Activated CD8-positive, alpha-beta memory T cell treated with anti-CD3 and anti-CD28 coated beads for 24 hours (primary cell): ENCODE data around the gene HDGFL2.
"Not testable (repeated sequence)": the region's sequence is repeated elsewhere in the genome, so short reads cannot be mapped to it uniquely, and the experiment has no call there.

Experiments
- DNase-seq: peaks from one replicate; pipeline ENCODE4 v3.0.0-alpha.2; 2020

HDGFL2 gene

DNA sequence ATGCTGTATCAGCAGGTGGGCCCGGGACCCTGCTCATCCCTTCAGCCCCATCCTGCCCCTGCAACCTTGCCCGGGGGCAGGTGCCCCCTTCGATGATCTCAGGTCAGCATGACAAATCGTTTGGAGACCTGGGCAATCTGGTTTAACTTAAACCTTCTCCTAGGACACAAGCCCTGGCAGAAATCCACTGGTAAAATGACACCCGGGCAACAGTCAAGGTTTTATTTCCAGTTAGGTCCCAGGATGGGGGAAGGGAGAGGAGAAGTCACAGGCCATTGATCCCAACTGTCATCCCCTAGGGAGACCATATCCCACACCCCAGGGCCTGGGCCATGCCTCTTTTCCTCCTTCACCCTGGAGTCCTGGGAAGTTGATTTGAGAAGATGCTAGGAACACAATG is 64.7 kb downstream of the HDGFL2 start:
- DNase-seq: no peak

DNA sequence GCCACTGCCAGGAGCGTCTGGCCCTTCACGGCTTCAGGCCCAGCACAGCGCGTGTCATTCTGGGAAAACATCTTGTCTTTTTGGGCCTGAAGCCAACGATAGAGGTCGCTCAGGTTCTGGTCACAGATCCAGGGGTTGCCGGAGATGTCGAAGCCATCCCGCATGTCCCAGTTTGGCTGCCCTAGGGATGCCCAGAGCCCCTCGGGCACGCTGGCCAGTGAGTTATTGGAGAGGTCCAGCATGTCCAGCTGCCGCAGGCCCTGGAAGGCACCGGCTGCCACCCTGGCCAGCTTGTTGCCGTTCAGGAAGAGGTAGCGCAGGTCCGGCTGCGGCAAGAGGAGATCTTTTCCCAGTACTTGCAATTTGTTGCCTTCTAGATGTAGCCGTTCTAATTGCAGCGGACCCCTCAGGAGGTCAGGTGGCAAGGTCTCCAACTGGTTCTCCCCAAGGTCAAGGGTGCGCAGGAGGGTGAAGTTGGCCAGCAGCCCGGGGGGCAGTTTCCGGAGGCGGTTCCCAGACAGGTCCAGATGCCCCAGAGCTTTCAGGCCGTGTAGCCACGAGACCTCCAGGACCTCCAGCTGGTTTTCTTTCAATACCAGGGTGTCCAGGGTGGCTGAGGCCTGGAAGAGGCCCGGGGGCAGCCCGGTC is 66.0 kb downstream of the HDGFL2 start:
- no peak for DNase-seq

DNA sequence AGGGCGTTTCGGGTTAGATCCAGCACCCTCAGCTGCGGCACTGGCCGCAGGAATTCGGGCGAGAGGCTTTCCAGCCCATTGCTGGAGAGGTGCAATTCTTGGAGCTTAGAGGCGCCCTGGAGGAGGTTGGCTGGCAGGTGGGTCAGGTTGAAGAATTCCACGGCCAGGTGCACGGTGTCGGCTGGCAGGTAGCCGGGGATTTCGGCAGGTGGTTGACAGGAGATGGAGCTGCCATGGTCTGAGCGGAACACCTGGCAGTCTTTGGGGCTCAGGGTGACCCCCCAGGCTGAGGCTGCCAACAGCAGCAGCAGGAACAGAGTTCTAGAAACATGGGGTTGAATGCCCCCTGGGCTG is 66.5 kb downstream of the HDGFL2 start:
- DNase-seq: no peak

DNA sequence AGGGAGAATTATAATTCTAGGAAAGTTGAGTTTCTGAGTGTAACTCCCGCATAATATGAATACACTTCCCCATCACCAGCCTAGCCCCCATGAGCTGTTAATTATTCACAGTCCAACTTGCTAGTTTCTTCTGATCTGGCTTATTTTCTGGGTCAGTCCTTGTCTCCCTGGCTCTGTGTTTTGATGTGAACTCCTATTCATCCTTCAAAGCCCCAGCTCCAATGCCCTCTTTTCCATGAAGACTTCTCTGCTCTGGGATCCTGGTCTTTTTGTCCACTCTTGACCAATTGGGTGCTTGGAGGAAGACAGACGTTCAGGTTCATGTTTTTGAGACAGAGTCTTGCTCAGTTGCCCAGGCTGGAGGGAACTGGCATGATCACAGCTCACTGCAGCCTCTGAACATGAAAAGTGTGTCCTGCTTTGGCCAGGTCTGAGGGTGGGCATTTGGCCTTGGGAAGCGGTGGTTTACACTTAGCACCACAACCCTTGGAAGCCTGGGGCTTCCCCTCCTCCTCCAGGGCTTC is 67.1 kb downstream of the HDGFL2 start:
- no peak for DNase-seq

DNA sequence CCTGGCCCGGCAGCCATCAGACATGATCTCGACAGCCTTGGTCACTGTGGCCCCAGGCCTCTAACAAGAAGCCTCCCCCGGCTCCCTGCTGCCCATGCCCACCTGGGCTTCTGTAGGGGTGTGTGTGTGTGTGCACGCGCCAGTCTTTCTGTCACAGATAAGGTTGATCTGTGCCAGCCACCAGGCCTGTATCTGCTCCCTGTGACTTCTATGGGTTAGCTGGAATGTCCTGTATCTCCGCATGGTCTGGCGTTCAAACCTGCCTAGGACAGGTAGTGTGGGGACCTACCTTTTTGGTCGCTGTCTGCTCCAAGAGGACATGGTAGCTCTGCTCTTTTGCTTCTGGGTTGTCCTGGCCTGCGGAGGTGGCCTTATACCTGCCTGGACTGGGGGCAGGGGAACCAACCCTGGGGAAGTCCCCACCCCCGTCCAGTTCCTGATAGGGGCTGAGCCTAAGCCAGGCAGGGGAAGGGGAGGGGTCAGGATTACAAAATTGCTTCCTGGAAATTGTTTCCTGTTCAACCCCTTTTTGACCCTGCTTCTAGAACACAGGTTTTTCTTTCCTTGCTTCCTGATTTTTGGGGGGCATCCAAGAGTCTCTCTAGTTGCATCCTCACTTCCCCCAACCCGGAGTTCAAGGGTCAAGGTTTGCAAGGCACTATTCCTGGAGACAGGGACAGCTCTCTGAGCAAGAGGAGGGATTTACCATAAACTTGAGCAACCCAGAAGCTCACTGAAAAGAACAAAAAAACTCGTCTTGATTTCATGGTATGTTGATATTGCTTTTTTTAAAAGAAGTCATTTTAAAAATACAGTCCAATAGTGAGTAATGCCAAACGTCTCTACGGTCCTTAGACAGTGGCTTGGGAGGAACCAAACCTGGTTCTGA is 67.8 kb downstream of the HDGFL2 start, which contains the start of gene LRG1:
LRG1 (minus strand) TSS at position 344 of the 889 bp plus-strand sequence; CDS start at position 321, 23 bp downstream.
- DNase-seq: no peak

DNA sequence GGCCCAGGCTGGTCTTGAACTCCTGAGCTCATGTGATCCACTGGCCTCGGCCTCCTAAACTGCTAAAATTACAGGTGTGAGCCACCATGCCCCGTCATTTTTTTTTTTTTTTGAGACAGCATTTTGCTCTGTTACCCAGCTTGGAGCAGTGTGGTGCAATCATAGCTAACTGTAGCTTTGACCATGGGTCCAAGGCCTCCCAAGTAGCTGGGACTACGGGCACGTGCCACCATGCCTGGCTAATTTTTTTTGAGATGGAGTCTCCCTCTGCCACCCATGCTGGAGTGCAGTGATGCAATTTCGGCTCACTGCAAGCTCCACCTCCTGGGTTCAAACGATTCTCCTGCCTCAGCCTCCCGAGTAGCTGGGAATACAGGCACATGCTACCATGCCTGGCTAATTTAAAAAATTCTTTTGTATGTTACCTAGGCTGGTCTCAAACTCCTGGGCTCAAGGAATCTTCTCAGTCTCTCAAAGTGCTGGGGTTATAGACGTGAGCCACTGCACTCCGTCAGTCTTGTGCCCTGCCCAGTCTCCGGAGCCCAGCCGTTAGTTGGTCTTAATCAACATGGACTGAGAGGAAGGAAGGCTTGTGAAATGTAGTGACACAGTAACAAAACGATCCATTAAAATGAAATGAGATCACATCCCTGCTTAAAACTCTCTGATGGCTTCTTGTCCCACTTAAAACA is 69.2 kb downstream of the HDGFL2 start:
- no peak for DNase-seq

DNA sequence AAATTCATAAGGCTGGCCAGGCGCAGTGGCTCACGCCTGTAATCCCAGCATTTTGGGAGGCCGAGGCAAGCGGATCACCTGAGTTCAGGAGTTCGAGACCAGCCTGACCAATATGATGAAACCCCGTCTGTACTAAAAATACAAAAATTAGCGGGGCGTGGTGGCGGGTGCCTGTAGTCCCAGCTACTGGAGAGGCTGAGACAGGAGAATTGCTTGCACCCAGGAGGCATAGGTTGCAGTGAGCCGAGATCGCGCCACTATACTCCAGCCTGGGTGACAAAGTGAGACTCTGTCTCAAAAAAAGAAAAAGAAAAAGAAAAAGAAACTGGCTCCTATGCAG is 69.7 kb downstream of the HDGFL2 start:
- not testable (repeated sequence) for DNase-seq

DNA sequence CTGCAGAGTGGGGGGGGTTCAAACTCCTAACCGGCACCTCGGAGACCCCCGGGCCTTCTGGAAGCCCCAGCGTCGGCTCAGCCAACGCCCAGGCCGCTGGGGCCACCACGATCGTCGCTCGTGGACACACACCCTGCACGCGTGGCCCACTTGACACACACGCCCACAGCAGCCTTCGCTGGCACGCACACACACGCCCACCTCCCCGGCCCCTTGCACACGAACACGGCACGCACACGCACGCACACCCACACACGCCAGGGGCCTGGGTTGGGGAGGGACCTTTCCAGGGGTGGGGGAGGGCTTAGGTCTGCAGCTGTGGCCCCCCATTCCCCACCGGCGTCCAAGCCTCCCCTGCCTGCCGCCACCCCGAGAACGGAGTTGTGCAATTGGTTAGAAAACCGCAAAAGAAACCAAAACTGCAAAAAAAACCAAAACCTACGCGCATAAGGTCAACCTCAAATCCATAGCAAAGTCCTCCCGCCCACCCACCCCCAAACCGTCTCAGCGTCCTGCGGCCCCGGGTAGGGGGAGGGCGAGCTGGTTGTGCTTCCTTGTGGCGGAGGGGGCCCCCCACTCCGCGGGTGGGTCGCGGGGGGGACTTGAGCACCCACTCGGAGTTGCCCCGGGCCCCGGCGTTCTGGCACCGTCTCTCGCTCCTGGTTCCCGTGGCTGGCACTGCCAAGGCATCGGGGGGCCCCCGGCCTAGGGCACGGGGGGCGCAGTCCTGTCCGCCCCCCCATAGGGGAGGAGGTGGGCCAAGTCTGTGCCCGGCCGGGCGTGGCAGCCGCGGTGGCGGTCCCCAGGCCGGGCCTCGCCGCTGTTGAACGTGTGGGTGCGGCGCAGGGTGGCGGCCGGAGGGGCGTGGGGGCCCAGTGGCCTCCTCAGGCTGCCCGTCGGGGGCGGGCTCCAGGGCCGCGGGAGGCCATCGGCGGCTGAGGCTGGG is 71.1 kb downstream of the HDGFL2 start:
- no peak for DNase-seq

DNA sequence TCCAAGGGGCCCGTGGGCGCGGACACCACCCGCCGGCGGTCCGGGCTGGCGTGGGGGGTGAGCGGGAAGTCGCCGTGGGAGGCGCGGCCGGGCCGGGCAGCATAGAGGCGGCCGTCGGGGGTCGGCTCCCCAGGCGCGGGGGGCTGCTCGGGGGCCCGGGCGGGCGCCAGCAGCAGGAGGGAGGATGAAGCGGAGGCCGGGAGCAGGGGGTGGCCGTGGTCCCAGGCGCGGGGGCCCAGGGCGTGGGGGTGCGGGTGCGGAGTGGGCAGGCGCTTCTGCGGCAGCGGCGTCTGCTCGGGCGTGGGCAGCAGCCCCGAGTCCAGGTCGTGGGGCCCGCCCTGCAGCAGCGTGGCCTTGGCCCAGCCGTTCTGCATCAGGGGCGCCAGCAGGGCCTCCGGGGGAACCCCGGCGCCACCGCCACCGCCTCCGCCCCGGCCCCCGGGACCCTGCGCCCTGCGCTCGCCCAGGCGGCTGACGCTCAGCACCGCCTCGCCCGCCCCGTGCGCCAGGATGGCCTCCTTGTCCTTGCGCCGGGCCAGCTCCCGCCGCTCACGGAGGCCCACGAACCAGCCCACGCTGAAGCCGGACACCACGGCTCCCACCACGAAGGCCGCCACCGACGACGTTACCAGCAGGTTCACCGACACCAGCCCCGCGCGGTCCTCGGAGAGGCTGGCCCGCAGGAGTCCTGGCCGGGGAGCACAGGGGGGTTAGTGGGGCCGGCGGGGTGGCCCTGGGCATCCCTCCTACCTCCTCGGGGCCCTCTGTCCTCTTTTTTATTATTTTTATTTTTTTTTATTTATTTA is 71.9 kb downstream of the HDGFL2 start:
- no peak for DNase-seq

DNA sequence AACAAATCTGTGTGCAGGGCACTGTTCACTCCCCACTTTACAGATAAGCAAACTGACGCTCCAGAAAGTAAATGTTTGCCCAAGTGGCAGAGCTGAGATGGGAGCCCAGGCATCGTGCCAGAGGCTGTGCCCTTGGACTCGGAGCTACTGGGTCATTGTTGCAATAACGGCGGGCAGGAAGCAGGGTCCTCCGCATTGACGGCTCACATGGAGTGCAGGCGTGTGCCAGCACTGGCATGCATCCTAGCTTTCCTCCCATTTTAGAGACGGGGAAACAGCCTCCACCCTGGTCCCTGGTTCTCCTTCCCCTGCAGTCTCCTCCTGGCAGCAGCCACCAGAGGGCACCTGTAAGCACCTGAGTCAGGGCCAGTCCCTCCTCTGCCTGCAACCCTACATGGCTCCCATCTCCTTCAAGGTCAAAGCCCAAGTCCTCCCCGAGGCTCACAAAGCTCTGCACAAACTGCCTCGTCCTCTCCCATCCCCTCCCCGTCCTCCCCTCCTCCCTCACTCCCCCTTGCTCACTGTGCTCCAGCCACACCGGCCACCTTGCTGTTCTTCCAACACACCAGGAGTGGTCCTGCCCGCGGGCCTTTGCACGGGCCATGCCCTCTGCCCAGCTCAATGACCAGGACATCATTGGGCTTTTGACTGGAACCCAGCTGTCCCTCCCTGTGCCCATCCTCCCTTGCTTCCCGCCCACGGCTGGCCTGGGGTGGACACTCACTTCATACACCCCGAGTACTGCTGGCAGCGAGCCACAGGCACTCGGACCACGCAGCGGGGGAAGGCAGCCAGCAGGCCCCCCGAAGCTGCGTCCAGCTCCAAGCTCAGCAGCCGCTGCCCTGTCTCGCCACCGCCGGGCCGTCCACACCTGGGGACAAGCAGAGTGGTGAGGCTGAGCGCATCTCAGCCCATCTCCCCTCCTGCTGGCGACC is 75.5 kb downstream of the HDGFL2 start:
- DNase-seq: no peak

DNA sequence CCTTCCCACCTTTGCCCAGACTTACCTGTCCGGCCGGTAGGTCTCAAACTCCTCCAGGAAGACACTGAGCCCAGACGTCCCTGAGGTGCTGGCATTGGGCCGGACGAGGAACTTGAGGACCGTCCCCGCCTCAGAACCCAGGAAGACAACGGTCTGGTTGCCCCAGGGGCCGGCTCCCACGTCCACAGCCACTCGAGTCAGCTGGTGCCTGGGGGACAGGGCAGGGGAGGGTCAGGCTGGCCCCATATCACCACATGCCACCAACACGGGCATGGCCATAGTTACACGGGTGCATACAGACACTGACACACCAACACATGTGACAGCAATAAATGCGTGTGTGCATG is 76.1 kb downstream of the HDGFL2 start:
- no peak for DNase-seq

DNA sequence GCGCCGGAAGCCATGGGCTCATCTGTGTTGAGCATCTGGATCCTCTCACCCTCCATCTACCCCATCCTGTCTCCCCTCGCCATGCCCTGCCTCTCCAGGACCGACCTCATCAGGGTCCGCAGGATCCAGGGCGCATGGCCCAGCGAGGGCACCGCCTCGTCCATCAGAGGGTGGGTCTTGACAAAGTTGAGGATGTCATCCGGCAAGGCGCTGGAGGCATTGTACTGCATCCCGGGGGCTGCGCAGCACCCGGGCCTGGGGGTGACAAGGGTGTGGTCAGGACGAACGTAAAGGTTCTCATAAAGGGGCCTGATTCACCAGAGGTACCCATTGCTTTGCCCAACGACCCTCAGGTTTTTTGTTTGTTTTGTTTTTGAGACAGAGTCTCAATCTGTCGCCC is 77.9 kb downstream of the HDGFL2 start:
- no peak for DNase-seq

DNA sequence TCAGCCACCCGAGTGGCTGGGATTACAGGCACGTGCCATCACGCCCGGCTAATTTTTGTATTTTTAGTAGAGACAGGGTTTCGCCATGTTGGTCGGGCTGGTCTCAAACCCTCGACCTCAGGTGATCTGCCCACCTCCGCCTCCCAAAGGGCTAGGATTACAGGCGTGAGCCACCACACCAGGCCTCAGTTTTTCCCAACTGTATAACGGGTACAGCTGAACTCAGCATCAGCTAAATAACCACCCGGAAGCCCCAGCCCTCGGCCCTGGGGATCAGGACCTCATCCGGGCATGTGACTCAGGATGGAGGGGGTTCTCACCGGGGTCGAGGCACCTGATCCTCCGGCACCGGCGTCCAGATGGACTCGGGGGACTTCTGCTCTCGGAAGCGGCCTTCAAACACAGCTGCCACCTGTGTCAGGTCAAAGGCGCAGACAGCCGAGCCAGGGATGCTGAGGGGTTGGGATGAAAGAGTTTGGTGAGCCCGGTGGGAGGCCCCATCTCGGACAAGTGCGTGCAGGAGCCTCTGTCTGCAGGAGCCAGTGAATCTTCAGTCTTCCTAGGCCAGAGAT is 78.5 kb downstream of the HDGFL2 start:
- DNase-seq: no peak
